ENCODE measurements around the gene SLA2. TPM values are rescaled to one million over a fixed set of nuclear protein-coding genes. Genes with fewer than 3 reads are reported as not detected.

The SLA2 gene
- total RNA-seq, 2 donors from 2014 or later, result 0.44 to 0.68 TPM

DNA sequence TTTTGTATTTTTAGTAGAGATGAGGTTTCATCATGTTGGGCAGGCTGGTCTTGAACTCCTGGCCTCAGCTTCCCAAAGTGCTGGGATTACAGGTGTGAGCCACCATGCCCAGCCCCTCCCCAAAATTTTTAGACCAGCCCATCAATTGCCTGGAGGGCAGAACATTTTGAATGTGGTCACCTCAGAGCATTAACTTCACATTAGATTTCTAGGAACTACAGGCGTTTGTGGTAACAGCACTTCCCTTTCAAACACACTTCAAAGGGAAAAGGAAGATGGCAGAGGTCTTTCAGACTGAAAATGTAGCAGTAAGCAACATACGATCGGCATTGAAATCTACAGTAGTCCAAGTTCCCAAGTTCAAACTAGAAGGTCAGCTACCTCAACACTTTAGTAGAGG, 12.3 kb upstream of the SLA2 start:
- TF ChIP-seq, protein P1, sequence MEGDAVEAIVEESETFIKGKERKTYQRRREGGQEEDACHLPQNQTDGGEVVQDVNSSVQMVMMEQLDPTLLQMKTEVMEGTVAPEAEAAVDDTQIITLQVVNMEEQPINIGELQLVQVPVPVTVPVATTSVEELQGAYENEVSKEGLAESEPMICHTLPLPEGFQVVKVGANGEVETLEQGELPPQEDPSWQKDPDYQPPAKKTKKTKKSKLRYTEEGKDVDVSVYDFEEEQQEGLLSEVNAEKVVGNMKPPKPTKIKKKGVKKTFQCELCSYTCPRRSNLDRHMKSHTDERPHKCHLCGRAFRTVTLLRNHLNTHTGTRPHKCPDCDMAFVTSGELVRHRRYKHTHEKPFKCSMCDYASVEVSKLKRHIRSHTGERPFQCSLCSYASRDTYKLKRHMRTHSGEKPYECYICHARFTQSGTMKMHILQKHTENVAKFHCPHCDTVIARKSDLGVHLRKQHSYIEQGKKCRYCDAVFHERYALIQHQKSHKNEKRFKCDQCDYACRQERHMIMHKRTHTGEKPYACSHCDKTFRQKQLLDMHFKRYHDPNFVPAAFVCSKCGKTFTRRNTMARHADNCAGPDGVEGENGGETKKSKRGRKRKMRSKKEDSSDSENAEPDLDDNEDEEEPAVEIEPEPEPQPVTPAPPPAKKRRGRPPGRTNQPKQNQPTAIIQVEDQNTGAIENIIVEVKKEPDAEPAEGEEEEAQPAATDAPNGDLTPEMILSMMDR (conservative IDR thresholded peaks at IDR 0.05), result no peak
- H3K4me3 Mint-ChIP-seq, result no peak overlapping the region
- 89 to 94% methylated on average over 1 to 3 of the region's 3 CpGs for WGBS, 2 experiments (ENCODE audit: insufficient coverage in 1 of 2, insufficient read length in 1 of 2)
- DNase-seq, result no peak
- Histone ChIP-seq H3K36me3 (ENCODE audit: control insufficient read depth, insufficient read depth, low read length) (peaks cover 14% of the 10 kb centered on the region), H3K9me3 (ENCODE audit: control insufficient read depth, low read length) (no peaks in the 10 kb centered on the region), H3K4me1 (ENCODE audit: control insufficient read depth, insufficient read depth, low read length) (no peaks in the 10 kb centered on the region), H3K4me3 (ENCODE audit: low read length) (no peak overlapping the region), H3K9ac (ENCODE audit: extremely low read depth, low read length, poor library complexity, severe bottlenecking) (no peak overlapping the region), H3K27ac (ENCODE audit: low read depth, low read length) (no peak overlapping the region), H3K27me3 (ENCODE audit: control insufficient read depth, insufficient read depth, low read length, poor library complexity, severe bottlenecking) (no peaks in the 10 kb centered on the region)
- no peaks in the 10 kb centered on the region for H3K27me3 Mint-ChIP-seq (ENCODE audit: insufficient read depth)
- no peak overlapping the region for H3K27ac Mint-ChIP-seq
- H3K4me1 Mint-ChIP-seq, result no peaks in the 10 kb centered on the region
- peaks cover 24% of the 10 kb centered on the region for H3K36me3 Mint-ChIP-seq (ENCODE audit: low read depth)
- no peaks in the 10 kb centered on the region for H3K9me3 Mint-ChIP-seq

DNA sequence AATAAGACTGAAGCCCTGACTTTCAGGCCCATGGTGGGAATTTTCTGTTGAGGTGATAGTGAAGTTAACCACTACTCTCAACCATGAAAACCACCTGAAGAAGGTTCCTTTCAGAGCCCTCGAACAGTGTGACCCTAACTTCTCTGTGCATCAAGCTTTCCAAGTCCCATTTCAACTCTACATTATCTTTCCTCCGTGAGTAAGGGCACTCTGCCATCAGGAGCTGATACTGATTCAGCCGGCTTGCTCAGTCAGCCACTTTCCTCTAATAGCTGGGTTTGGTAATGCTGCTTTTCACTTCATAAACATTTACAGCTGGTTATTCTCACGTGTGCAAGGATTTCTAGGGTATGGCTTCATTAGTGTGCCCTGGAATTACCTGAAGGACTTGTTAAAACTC, 10.7 kb upstream of the SLA2 start:
- Histone ChIP-seq H3K36me3 (ENCODE audit: control insufficient read depth, insufficient read depth, low read length) (peaks cover 13% of the 10 kb centered on the region), H3K4me1 (ENCODE audit: control insufficient read depth, insufficient read depth, low read length) (no peaks in the 10 kb centered on the region), H3K27ac (ENCODE audit: low read depth, low read length) (no peak overlapping the region), H3K9ac (ENCODE audit: extremely low read depth, low read length, poor library complexity, severe bottlenecking) (no peak overlapping the region), H3K9me3 (ENCODE audit: control insufficient read depth, low read length) (no peaks in the 10 kb centered on the region), H3K4me3 (ENCODE audit: low read length) (no peak overlapping the region), H3K27me3 (ENCODE audit: control insufficient read depth, insufficient read depth, low read length, poor library complexity, severe bottlenecking) (no peaks in the 10 kb centered on the region)
- WGBS, 2 experiments (ENCODE audit: insufficient coverage in 1 of 2, insufficient read length in 1 of 2), result 91 to 93% methylated on average over 4 of the region's 4 CpGs
- Mint-ChIP-seq H3K4me1 (no peaks in the 10 kb centered on the region), H3K27ac (no peak overlapping the region), H3K4me3 (no peak overlapping the region), H3K27me3 (ENCODE audit: insufficient read depth) (no peaks in the 10 kb centered on the region), H3K9me3 (no peaks in the 10 kb centered on the region), H3K36me3 (ENCODE audit: low read depth) (peaks cover 27% of the 10 kb centered on the region)
- TF ChIP-seq, protein P1 (conservative IDR thresholded peaks at IDR 0.05), result no peak
- DNase-seq, result no peak

DNA sequence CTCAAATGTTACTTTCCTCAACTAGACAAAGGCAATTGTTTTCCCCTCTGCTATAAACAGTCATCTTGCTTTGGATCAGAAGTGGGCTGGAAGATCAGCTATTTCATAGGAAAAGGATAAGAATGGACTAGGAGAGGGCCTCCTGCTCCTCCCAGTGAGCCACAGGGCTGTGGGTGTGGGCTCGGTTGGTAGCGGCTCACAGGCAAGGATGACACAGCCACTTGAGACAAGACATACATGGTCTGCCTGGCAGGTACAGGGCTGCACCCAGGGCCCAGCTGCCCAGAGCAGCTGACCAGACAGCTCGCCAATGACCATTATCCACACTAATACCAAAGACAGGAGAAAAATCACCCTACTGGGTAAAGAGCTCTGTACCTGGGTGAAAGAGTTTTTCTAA, 9.0 kb upstream of the SLA2 start:
- no peak overlapping the region for H3K9ac ChIP-seq (ENCODE audit: extremely low read depth, low read length, poor library complexity, severe bottlenecking)
- DNase-seq, result no peak
- Mint-ChIP-seq H3K36me3 (ENCODE audit: low read depth) (peaks cover 24% of the 10 kb centered on the region), H3K27ac (no peak overlapping the region), H3K27me3 (ENCODE audit: insufficient read depth) (no peaks in the 10 kb centered on the region), H3K4me1 (no peaks in the 10 kb centered on the region), H3K9me3 (no peaks in the 10 kb centered on the region), H3K4me3 (no peak overlapping the region)
- H3K4me1 ChIP-seq (ENCODE audit: control insufficient read depth, insufficient read depth, low read length), result no peaks in the 10 kb centered on the region
- H3K36me3 ChIP-seq (ENCODE audit: control insufficient read depth, insufficient read depth, low read length), result peaks cover 5% of the 10 kb centered on the region
- no peak overlapping the region for H3K27ac ChIP-seq (ENCODE audit: low read depth, low read length)
- TF ChIP-seq, protein P1 (conservative IDR thresholded peaks at IDR 0.05), result no peak
- H3K27me3 ChIP-seq (ENCODE audit: control insufficient read depth, insufficient read depth, low read length, poor library complexity, severe bottlenecking), result no peaks in the 10 kb centered on the region
- H3K9me3 ChIP-seq (ENCODE audit: control insufficient read depth, low read length), result no peaks in the 10 kb centered on the region
- H3K4me3 ChIP-seq (ENCODE audit: low read length), result no peak overlapping the region
- 89 to 100% methylated on average over 1 to 3 of the region's 3 CpGs for WGBS, 2 experiments (ENCODE audit: insufficient coverage in 1 of 2, insufficient read length in 1 of 2)

Data from endodermal cell (in vitro differentiated cells).